ENCODE results near the gene SLC25A33. TPM values are rescaled to one million over a fixed set of nuclear protein-coding genes. Genes with fewer than 3 reads are reported as not detected.

Gene SLC25A33
- polyA plus RNA-seq, 2 of the 4 experiments (the other 2 are of a cell fraction) = 3.1 to 4.9 TPM

- TF ChIP-seq HOXB5 (CRISPR knock-in tag; IDR thresholded peaks at IDR 0.05) (no peak), REST (IDR thresholded peaks at IDR 0.05) (peak; percentile 76), E2F6 (IDR thresholded peaks at IDR 0.05; ENCODE audit: borderline replicate concordance, low read depth) (peak; percentile 55; the same call in 1 of the 2 replicates), EHF (CRISPR knock-in tag; IDR thresholded peaks at IDR 0.05) (no peak), HEYL (CRISPR knock-in tag; IDR thresholded peaks at IDR 0.05) (no peak), MAZ (IDR thresholded peaks at IDR 0.05; ENCODE audit: borderline replicate concordance, low read depth, low read length) (no peak), TP53 (CRISPR knock-in tag; IDR thresholded peaks at IDR 0.05) (no peak), FOXS1 (CRISPR knock-in tag; IDR thresholded peaks at IDR 0.05) (no peak), USF2 (IDR thresholded peaks at IDR 0.05) (peak; percentile 82), KDM1A (IDR thresholded peaks at IDR 0.05; ENCODE audit: low read depth) (no peak), SMC3 (IDR thresholded peaks at IDR 0.05) (no peak), HOXB13 (CRISPR knock-in tag; IDR thresholded peaks at IDR 0.05; ENCODE audit: low read depth) (no peak), MYC (IDR thresholded peaks at IDR 0.05; ENCODE audit: borderline replicate concordance, low read length) (peak; percentile 67; the same call in 1 of the 2 replicates), PHF8 (IDR thresholded peaks at IDR 0.05; ENCODE audit: borderline replicate concordance, low read depth) (no peak), FOSL2 (IDR thresholded peaks at IDR 0.05) (no peak), FOSL2 (CRISPR knock-in tag; IDR thresholded peaks at IDR 0.05) (0 out of 2 replicates have a peak, but pooled peaks have one; percentile 7), CHD4 (IDR thresholded peaks at IDR 0.05; ENCODE audit: borderline replicate concordance) (no peak)
- TF ChIP-seq, protein P1, sequence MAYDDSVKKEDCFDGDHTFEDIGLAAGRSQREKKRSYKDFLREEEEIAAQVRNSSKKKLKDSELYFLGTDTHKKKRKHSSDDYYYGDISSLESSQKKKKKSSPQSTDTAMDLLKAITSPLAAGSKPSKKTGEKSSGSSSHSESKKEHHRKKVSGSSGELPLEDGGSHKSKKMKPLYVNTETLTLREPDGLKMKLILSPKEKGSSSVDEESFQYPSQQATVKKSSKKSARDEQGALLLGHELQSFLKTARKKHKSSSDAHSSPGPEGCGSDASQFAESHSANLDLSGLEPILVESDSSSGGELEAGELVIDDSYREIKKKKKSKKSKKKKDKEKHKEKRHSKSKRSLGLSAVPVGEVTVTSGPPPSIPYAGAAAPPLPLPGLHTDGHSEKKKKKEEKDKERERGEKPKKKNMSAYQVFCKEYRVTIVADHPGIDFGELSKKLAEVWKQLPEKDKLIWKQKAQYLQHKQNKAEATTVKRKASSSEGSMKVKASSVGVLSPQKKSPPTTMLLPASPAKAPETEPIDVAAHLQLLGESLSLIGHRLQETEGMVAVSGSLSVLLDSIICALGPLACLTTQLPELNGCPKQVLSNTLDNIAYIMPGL (CRISPR knock-in tag; IDR thresholded peaks at IDR 0.05; ENCODE audit: borderline replicate concordance) = no peak
- TF ChIP-seq, protein P2, sequence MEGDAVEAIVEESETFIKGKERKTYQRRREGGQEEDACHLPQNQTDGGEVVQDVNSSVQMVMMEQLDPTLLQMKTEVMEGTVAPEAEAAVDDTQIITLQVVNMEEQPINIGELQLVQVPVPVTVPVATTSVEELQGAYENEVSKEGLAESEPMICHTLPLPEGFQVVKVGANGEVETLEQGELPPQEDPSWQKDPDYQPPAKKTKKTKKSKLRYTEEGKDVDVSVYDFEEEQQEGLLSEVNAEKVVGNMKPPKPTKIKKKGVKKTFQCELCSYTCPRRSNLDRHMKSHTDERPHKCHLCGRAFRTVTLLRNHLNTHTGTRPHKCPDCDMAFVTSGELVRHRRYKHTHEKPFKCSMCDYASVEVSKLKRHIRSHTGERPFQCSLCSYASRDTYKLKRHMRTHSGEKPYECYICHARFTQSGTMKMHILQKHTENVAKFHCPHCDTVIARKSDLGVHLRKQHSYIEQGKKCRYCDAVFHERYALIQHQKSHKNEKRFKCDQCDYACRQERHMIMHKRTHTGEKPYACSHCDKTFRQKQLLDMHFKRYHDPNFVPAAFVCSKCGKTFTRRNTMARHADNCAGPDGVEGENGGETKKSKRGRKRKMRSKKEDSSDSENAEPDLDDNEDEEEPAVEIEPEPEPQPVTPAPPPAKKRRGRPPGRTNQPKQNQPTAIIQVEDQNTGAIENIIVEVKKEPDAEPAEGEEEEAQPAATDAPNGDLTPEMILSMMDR (IDR thresholded peaks at IDR 0.05) = no peak
Observed at GRCh38 chr1:9539165-9539828, at the start of gene SLC25A33 (continued).

All from A549 (cell line).